Mesenchymal stem cell (in vitro differentiated cells and primary cell): ENCODE data around the gene CD27.
"Not testable (repeated sequence)": the region's sequence is repeated elsewhere in the genome, so short reads cannot be mapped to it uniquely, and the experiment has no call there.

Experiments
- DNase-seq: peaks from one replicate; pipeline ENCODE4 v3.0.0-alpha.2; 2013
- H2AFZ ChIP-seq: one replicate; pipeline ENCODE4 v1.6.1; 2013; ENCODE audit warnings: low read depth, mild to moderate bottlenecking, control low read depth, inconsistent platforms, low read length, moderate library complexity
- H2AK5ac ChIP-seq: 2 replicates; pipeline ENCODE4 v1.6.1; 2013; ENCODE audit warnings: low read length, moderate library complexity, mild to moderate bottlenecking, inconsistent platforms; ENCODE audit not compliant: severe bottlenecking
- H2BK120ac ChIP-seq: one replicate; pipeline ENCODE4 v1.6.1; 2013; ENCODE audit warnings: low read depth, mild to moderate bottlenecking, inconsistent platforms, low read length, moderate library complexity
- H2BK12ac ChIP-seq, 2 experiments: one replicate each; pipeline ENCODE4 v1.6.1; 2013; ENCODE audit warnings: inconsistent platforms in 2 of 2, low read length in 2 of 2, mild to moderate bottlenecking in 2 of 2, moderate library complexity in 2 of 2, control low read depth in 1 of 2
- H2BK15ac ChIP-seq: one replicate; pipeline ENCODE4 v1.6.1; 2013; ENCODE audit warnings: mild to moderate bottlenecking, low read depth, inconsistent platforms; ENCODE audit not compliant: poor library complexity, severe bottlenecking
- H2BK5ac ChIP-seq: 2 replicates; pipeline ENCODE4 v1.6.1; 2013; ENCODE audit warnings: low read depth, mild to moderate bottlenecking, low read length, control low read depth, inconsistent platforms; ENCODE audit not compliant: poor library complexity, severe bottlenecking
- H3K14ac ChIP-seq, 2 experiments: one replicate each; pipeline ENCODE4 v1.6.1; 2013; ENCODE audit warnings: inconsistent platforms in 2 of 2, low read length in 2 of 2, control low read depth in 1 of 2, mild to moderate bottlenecking in 1 of 2, moderate library complexity in 1 of 2
- H3K18ac ChIP-seq, 2 experiments: one replicate each; pipeline ENCODE4 v1.6.1; 2013; ENCODE audit warnings: inconsistent platforms in 2 of 2, low read length in 2 of 2, control low read depth in 1 of 2, low read depth in 1 of 2, mild to moderate bottlenecking in 1 of 2
- H3K23ac ChIP-seq, 2 experiments: one replicate each; pipeline ENCODE4 v1.6.1; 2013; ENCODE audit warnings: inconsistent platforms in 2 of 2, low read length in 2 of 2, mild to moderate bottlenecking in 2 of 2, moderate library complexity in 2 of 2, control low read depth in 1 of 2
- H3K27ac ChIP-seq: 2 replicates; pipeline ENCODE4 v1.5.1; 2013; ENCODE audit warnings: mild to moderate bottlenecking, moderate library complexity, low read length, control low read depth, inconsistent platforms; ENCODE audit not compliant: poor library complexity, severe bottlenecking
- H3K27me3 ChIP-seq, 2 experiments: 2 replicates each; pipeline versions ENCODE4 v1.6.1 to v1.7.0; 2013; ENCODE audit warnings: low read length in 2 of 2, mild to moderate bottlenecking in 2 of 2, moderate library complexity in 2 of 2, control low read depth in 1 of 2, inconsistent platforms in 1 of 2; ENCODE audit not compliant: control insufficient read depth in 1 of 2, insufficient read depth in 1 of 2
- H3K36me3 ChIP-seq, 2 experiments: 2 replicates each; pipeline versions ENCODE4 v1.6.1 to v1.7.0; 2013; ENCODE audit warnings: low read length in 2 of 2, control low read depth in 1 of 2, inconsistent platforms in 1 of 2, low read depth in 1 of 2, mild to moderate bottlenecking in 1 of 2; ENCODE audit not compliant: insufficient read depth in 2 of 2, control insufficient read depth in 1 of 2
- H3K4ac ChIP-seq, 2 experiments: one replicate each; pipeline ENCODE4 v1.6.1; 2013; ENCODE audit warnings: inconsistent platforms in 2 of 2, low read length in 2 of 2, mild to moderate bottlenecking in 2 of 2, moderate library complexity in 2 of 2, control low read depth in 1 of 2, low read depth in 1 of 2
- H3K4me1 ChIP-seq: 2 replicates; pipeline ENCODE4 v1.6.1; 2013; ENCODE audit warnings: low read depth, low read length, control low read depth; ENCODE audit not compliant: control insufficient read depth, insufficient read depth
- H3K4me2 ChIP-seq: 2 replicates; pipeline ENCODE4 v1.6.1; 2013; ENCODE audit warnings: low read length, mild to moderate bottlenecking, inconsistent platforms; ENCODE audit not compliant: poor library complexity, severe bottlenecking
- H3K4me3 ChIP-seq, 2 experiments: 2 replicates each; pipeline versions ENCODE4 v1.5.1 to v1.7.0; 2013; ENCODE audit warnings: low read length in 2 of 2, mild to moderate bottlenecking in 2 of 2, control low read depth in 1 of 2, low read depth in 1 of 2; ENCODE audit not compliant: insufficient read depth in 1 of 2
- H3K79me1 ChIP-seq: replicated peaks from 2 replicates; pipeline ENCODE4 v1.6.1; 2013; ENCODE audit warnings: mild to moderate bottlenecking, control low read depth, low read length, inconsistent platforms; ENCODE audit not compliant: poor library complexity, severe bottlenecking
- H3K9ac ChIP-seq: 2 replicates; pipeline ENCODE4 v1.7.0; 2013; ENCODE audit warnings: mild to moderate bottlenecking, low read length, moderate library complexity
- H3K9me3 ChIP-seq: 2 replicates; pipeline ENCODE4 v1.7.0; 2013; ENCODE audit warnings: mild to moderate bottlenecking, low read length; ENCODE audit not compliant: control insufficient read depth
- H4K8ac ChIP-seq: one replicate; pipeline ENCODE4 v1.6.1; 2013; ENCODE audit warnings: inconsistent platforms, mild to moderate bottlenecking, low read length, moderate library complexity
- H4K91ac ChIP-seq: one replicate; pipeline ENCODE4 v1.6.1; 2013; ENCODE audit warnings: mild to moderate bottlenecking, low read length, inconsistent platforms
- WGBS: methylation state at CpG from one replicate; pipeline ENCODE4 v1.1.7; 2013; ENCODE audit warnings: mixed read lengths; 5-methylcytosine and 5-hydroxymethylcytosine counted together

CD27 gene

GRCh38 chr12:6493497-6494257 is 48.9 kb downstream of the CD27 start, which contains the start of gene NCAPD2:
NCAPD2 (plus strand) TSS chr12:6494102; CDS start chr12:6495099, 997 bp downstream.
- Histone ChIP-seq H3K4me3 (peak within 1 kb of the TSS; percentile 78 to 94), H3K4me1 (no peaks in the 10 kb centered on the region)
- under 1% methylated on average over 47 of the region's 49 CpGs for WGBS

DNA sequence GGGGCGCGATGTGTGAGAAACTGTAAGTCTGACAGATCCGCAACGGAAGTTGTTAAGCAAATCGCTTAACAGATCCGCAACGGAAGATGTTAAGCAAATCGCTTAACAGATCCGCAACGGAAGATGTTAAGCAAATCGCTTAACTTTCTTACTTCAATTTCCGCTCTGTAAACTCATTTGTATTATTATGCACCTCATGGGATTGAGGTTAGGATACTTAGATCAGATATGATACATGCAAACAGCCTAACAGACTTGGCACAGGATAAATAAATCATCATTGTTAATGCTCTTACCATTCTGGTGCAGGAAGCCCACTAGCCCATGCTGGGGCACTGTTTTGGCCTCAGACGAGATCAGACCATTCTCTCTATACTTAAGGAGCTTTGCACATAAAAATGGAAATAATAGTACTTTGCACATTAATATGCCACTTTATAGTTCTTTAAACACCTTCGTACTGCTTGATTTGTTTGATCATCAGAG is 49.5 kb downstream of the CD27 start:
- no peak for DNase-seq
- Histone ChIP-seq H3K4ac (no peak overlapping the region), H3K27ac (peak overlapping the region; percentile 49), H3K4me1 (no peaks in the 10 kb centered on the region), H2BK120ac (no peak overlapping the region), H3K4me3 (peak overlapping the region; percentile 61 to 94), H3K27me3 (no peaks in the 10 kb centered on the region), H2BK5ac (no peak overlapping the region), H3K18ac (peak overlapping the region in 1 of 2 experiments; percentile 18), H3K23ac (no peak overlapping the region), H3K9me3 (no peaks in the 10 kb centered on the region), H3K4me2 (peak overlapping the region; percentile 90), H2BK15ac (no peak overlapping the region), H4K8ac (no peak overlapping the region), H2AFZ (peak overlapping the region; percentile 36), H3K36me3 (peaks cover 20 to 46% of the 10 kb centered on the region in 2 experiments), H2BK12ac (no peak overlapping the region), H4K91ac (no peak overlapping the region), H3K14ac (no peak overlapping the region), H3K9ac (peak overlapping the region; percentile 75), H2AK5ac (no peak overlapping the region), H3K79me1 (peaks cover 33% of the 10 kb centered on the region)
- under 1% methylated on average over 11 of the region's 14 CpGs for WGBS

More at GRCh38 chr12:6493497-6494257, 48.9 kb downstream of the CD27 start, which contains the start of gene NCAPD2:
- peak within 1 kb of the TSS; percentile 86 for H2BK120ac ChIP-seq
- H3K9me3 ChIP-seq = no peaks in the 10 kb centered on the region
- peak within 1 kb of the TSS; percentile 70 for H4K91ac ChIP-seq
- DNase-seq = peak; percentile 98
- H3K36me3 ChIP-seq = peaks cover 14 to 40% of the 10 kb centered on the region in 2 experiments
- H2BK15ac ChIP-seq = peak within 1 kb of the TSS; percentile 38
- H3K27me3 ChIP-seq = no peaks in the 10 kb centered on the region
- H3K14ac ChIP-seq = peak within 1 kb of the TSS in 1 of 2 experiments; percentile 45
- H2AK5ac ChIP-seq = peak within 1 kb of the TSS; percentile 91
- peak within 1 kb of the TSS; percentile 4 for H2BK5ac ChIP-seq
- peak within 1 kb of the TSS; percentile 9 to 80 for H3K4ac ChIP-seq
- peak within 1 kb of the TSS in 1 of 2 experiments; percentile 46 for H3K23ac ChIP-seq
- H3K18ac ChIP-seq = peak within 1 kb of the TSS; percentile 87 to 95
- peak within 1 kb of the TSS; percentile 99 for H3K27ac ChIP-seq
- peak within 1 kb of the TSS in 1 of 2 experiments; percentile 29 for H2BK12ac ChIP-seq
- H3K9ac ChIP-seq = peak within 1 kb of the TSS; percentile 99
- peak within 1 kb of the TSS; percentile 60 for H2AFZ ChIP-seq
- peak within 1 kb of the TSS; percentile 70 for H4K8ac ChIP-seq
- peaks cover 28% of the 10 kb centered on the region for H3K79me1 ChIP-seq
- H3K4me2 ChIP-seq = peak within 1 kb of the TSS; percentile 90

DNA sequence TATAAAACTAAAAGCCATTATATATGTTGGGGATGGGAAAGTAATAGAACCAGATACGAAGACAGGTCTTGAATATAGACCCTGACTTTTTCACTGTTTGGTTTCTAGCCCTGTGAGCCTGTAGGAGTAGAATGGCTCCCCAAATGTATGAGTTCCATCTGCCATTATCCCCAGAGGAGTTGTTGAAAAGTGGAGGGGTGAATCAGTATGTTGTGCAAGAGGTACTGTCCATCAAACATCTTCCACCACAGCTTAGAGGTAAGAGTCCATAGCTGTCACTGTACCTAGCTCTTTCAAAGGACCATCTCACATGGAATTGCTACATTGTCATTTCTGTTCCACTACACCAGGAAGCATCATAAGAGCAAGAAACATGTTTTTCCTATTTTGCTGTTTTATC is 50.2 kb downstream of the CD27 start:
- Histone ChIP-seq H2BK5ac (no peak overlapping the region), H4K8ac (no peak overlapping the region), H4K91ac (no peak overlapping the region), H2BK120ac (no peak overlapping the region), H3K18ac (no peak overlapping the region), H3K14ac (no peak overlapping the region), H3K27ac (no peak overlapping the region), H3K4ac (no peak overlapping the region), H3K27me3 (no peaks in the 10 kb centered on the region), H3K4me2 (peak overlapping the region; percentile 57), H3K9me3 (no peaks in the 10 kb centered on the region), H3K4me3 (peak overlapping the region in 1 of 2 experiments; percentile 94), H3K23ac (no peak overlapping the region), H2AK5ac (no peak overlapping the region), H2BK15ac (no peak overlapping the region), H3K4me1 (no peaks in the 10 kb centered on the region), H3K79me1 (peaks cover 35% of the 10 kb centered on the region), H2BK12ac (peak overlapping the region in 1 of 2 experiments; percentile 29), H3K9ac (peak overlapping the region; percentile 75), H2AFZ (no peak overlapping the region), H3K36me3 (peaks cover 24 to 52% of the 10 kb centered on the region in 2 experiments)
- no CpG with 5 or more reads among the region's 1 CpG for WGBS
- no peak for DNase-seq

GRCh38 chr12:6497291-6497690 is 52.5 kb downstream of the CD27 start:
- 79% methylated on average over 3 of the region's 3 CpGs for WGBS
- H3K18ac ChIP-seq, H3K27me3 ChIP-seq, H3K4me2 ChIP-seq, H4K91ac ChIP-seq, H3K14ac ChIP-seq, H2AFZ ChIP-seq, H2BK5ac ChIP-seq, H2AK5ac ChIP-seq, DNase-seq, H3K4me1 ChIP-seq, H2BK15ac ChIP-seq, H3K27ac ChIP-seq, H3K9ac ChIP-seq, H4K8ac ChIP-seq, H2BK12ac ChIP-seq, H3K4me3 ChIP-seq, H3K9me3 ChIP-seq, H3K23ac ChIP-seq, H2BK120ac ChIP-seq, H3K4ac ChIP-seq: not testable (repeated sequence)
- Histone ChIP-seq H3K79me1 (peaks cover 37% of the 10 kb centered on the region), H3K36me3 (peaks cover 22 to 60% of the 10 kb centered on the region in 2 experiments)
